Inferior parietal cortex (tissue), 1 donor: ENCODE measurements around the gene TBC1D17.

ENCODE experiments used
- DNase-seq: peaks from one replicate; pipeline ENCODE4 v3.0.0-alpha.2; 2016; ENCODE audit errors: extremely low spot score

The TBC1D17 gene

DNA sequence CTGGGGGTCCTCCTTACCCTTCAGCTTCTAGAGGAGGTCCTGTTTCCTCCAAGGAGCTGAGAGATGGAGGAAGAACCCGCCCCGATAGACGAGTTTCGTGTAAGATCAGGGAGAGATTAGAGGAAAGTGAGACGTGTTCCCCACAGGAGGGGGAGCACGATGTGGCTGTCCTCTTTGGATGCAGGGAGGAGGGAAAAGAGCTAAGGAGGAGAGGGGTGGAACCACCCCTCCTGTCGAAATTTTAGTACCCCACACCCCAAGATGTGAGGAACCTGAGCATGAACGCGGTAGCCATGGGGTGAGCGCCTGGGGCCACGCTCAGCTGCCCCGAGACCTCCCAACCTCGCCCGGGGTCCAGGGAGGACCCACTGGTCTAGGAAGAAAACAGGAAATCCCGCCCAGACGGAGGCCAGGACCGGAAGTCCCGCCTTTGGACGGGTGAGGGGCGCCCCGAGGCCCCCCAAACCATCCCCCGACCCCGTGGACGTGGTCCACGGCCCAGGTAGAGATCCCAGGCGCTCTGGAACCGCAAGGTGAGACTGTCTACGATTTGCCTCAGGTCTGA, 1.6 kb upstream of the TBC1D17 start:
- DNase-seq, result peak; percentile 64

DNA sequence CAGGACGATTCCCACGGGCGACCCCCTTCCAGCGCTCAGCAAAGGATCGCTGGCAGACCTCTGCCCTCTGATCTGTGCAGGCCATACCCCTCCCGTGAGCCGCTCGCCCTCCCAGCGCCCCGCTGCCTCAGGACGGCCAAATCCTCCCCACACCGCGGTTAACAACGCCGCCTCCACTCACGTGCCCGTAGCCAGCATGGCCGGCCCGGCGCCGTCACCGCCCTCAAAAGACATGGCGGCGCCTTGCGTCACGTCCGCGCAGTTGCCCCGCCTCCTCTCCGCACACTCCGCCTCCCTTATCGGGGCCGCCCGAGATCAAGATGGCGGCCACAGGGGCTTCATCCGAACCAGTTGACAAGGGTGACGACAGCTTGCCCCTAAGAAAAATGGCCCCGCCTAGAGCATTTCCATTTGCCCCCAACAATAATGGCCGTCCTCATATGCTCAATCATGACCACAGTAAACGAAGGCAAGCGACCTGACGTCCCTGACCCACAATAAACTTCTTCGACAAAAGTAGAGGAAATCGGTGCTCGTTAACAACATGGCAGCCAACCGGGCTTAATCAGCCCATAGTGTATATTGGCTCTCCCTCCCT, 981 bp upstream of the TBC1D17 start:
- DNase-seq, result peak; percentile 99

DNA sequence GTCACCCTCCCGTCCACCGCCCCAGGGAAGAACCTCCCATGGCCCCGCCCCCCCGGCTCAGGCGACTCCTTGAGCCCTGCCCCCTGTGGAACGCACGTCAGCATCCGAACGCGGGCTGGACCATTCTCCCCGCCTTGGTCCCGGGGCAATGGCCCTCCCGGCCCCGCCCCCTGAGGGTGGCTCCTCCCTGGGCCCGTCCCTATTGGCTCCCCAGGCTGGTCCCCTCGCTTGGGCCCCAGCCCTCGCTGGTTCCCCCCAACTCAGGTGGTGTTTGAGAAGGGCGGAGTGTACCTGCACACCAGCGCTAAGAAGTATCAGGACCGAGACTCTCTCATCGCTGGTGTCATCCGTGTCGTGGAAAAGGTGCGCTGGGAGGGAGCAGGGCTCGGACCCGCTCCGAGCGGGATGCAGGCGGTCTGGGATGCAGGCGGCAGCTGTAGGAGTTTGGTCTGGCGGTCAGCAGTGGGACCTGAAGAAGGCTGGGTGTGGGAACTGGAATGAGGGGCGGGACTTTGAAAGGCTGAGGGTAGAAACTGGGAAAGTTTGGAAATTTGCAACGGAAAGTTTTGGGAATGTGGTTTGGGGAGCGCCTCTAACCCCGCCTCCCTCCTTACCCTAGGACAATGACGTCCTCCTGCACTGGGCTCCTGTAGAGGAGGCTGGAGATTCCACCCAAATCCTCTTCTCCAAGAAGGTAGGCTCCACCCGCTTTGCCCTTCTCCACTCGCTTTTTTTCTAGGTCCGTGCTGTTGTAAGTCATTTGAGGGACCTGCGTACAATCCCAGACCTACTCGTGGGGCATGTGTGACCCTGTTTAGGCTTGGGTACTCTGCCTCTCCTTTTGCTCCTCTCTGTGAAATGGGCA, 609 bp downstream of the TBC1D17 start:
- peak; percentile 83 for DNase-seq

DNA sequence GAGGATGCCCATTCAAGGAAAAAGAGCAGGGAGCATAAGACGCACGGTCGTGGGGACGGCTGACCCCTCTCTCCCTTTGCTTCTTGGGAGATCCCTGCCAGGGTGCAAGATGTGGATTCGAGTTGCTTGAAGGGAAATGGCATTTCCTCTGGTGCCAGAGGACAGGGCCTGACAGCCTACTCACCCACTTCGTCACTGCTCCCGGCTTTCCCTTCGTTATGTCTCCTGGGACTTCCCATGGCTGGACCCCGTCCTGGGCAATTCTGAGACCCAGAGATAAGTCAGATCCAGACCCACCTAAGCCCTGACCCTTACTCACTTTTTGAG, 1.2 kb downstream of the TBC1D17 start:
- no peak for DNase-seq

DNA sequence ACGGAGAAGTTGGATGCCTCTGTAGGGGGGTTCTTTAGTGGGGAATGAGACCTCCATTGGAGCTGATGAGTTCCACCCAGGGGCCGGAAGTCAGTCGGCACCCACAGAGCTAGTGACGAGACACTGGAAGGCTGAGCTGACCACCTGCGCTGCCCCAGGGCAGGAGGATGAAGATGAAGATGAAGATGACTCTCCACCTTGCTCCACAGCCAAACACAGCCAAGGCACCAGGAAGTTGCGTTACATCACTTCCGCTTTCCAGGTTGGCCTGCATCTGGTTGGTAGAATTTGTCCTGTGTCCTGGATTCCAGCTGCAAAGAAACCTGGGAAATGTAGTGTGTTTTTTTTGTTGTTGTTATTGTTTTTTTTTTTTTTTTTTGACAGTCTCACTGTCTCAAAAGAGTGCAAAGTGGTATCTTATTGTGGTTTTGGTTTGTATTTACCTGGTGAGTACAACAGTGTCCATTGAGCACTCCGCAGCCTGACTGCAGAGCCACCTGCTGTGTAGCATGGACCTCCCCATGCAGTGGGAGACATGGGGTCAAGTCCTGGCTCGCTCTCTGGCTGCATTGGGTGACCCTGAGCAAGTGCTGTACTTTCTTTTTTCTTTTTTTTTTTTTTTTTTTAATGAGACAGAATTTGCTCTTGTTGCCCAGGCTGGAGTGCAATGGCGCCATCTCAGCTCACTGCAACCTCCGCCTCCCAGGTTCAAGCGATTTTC, 1.9 kb downstream of the TBC1D17 start:
- DNase-seq, result no peak

DNA sequence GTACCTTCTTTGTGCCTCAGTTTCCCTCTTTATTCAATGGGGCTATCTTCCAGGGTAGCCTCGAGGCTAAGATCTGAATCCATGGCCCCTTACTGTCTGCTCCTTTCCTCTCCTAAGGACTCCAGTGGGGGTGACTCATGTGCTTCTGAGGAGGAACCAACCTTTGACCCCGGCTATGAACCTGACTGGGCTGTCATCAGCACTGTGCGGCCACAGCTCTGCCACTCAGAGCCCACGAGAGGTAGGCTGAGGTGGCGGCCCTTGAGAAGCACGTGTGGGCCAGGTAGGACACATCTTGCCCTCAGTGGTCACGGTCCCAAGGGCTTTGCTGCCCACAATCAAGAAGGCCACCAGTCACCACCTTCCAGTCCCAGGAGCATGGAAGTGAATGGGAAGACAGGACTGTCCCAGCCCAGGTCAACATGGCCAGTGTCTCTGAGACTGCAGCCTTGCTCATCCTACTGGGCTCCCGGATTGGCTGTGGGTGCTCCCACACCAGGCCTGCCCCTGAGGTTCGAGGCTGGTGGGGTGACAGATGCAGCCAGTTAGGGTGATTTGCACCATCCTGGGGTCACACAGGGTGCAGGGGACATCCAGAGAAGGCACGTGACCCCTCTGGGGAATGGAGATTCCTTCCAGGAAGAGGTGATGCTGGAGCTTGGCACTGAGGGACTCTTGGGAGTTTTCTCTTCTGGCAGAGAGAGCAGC, 2.8 kb downstream of the TBC1D17 start:
- no peak for DNase-seq

DNA sequence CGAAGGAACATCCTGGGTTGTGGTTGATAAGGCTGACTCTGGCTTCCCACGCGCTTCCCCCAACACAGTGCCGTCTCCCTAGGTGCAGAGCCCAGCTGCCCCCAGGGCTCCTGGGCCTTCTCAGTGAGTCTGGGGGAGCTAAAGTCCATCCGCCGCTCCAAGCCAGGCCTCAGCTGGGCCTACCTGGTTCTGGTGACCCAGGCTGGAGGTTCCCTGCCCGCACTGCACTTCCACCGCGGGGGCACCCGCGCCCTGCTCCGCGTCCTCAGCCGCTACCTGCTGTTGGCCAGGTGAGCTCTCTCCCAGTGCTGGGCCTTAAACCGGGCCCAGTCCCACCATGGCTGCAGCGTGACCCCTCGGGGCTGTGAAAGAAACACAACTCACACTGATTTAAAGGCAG, 3.7 kb downstream of the TBC1D17 start:
- DNase-seq, result no peak

DNA sequence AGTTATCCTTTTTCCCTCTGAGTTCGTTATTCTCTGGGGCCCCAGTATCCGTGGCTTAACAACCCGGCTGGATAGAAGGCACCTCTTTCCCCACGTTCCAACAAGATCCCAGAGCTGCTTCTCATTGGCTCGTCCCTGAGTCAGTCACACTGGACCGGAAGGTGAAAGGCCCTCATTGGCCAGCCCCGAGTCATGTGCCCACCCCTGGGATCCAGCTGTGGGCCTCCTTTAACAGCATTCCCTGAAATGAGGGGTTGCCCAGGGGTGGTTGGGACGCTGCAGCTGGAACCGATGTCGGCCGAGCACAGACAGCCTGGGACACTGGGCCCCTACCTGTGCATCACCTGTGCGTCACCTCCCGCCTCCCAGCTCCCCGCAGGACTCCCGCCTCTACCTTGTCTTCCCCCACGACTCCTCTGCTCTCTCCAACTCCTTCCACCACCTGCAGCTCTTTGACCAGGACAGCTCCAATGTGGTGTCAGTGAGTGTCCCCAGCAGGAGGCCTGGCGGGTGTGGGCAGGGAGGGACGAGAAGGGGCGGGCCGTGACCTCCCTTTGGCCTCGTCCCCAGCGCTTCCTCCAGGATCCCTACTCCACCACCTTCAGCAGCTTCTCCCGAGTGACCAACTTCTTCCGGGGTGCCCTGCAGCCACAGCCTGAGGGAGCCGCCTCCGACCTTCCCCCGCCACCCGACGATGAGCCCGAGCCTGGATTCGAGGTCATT, 4.3 kb downstream of the TBC1D17 start:
- DNase-seq, result no peak

DNA sequence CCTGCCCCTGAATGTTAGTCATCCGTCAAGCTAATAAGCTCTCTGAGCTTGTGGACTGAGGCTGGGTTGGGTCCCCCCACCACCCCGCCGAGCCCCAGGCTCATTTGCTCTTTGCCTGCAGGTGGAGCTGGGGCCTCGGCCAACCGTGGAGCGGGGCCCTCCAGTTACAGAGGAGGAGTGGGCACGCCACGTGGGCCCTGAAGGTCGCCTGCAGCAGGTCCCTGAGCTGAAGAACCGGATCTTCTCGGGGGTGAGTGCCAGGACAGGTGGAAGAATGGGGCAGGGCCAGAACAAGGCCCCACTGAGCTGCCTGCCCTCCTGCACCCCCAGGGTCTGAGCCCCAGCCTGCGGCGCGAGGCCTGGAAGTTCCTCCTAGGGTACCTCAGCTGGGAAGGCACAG, 5.1 kb downstream of the TBC1D17 start:
- no peak for DNase-seq

DNA sequence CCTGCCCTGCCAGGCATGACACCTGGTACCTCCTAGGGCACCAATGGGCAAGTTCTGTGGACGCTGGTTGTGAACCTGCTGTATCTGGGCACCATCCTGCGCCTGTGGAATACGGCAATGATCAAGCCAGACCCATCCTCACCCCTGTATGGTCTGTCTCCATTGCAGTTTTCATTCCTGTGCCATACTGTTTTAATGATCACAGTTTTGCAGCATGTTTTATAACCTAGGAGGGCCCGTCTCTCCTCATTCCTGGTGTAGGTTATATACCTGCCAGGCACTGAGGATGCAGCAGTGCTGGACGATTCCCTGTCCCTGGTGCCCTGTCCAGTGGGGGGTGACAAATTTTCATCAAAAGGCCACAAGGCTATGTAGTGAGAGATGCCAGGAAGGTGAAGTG, 5.6 kb downstream of the TBC1D17 start:
- DNase-seq, result no peak

DNA sequence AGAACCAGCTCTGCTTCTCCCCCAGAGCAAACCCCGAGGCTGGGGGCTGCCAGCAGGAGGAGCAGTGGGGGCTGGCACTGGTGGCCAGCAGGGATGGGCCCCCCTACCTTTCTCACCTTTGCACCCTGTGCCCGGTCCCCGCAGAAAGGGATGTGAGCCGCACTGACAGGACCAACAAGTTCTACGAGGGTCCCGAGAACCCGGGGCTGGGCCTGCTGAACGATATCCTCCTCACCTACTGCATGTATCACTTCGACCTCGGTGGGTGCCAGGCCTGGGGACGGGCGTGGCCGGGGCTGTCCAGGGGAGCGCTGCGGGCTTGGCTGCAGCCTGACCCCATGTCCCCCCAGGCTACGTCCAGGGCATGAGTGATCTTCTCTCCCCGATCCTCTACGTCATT, 6.6 kb downstream of the TBC1D17 start:
- DNase-seq, result no peak

DNA sequence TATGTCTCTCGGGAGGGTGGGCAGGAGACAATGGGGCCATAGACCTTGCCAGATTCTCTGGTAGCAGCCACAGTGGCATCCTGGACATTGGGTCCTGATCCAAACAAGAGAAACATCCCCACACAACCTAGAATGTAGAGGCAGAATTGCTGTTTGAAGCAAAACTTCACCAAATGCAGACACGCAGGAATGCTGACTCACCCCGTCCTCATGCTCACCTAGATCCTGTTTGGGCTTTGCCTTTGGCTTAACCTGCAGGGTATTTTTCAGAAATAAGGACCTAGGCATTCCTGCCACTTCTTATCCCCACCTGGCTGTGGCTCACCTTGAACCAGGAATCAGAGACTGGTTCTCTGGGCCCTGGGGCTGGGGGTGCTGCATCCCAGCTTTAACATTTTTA, 7.3 kb downstream of the TBC1D17 start:
- DNase-seq, result no peak

DNA sequence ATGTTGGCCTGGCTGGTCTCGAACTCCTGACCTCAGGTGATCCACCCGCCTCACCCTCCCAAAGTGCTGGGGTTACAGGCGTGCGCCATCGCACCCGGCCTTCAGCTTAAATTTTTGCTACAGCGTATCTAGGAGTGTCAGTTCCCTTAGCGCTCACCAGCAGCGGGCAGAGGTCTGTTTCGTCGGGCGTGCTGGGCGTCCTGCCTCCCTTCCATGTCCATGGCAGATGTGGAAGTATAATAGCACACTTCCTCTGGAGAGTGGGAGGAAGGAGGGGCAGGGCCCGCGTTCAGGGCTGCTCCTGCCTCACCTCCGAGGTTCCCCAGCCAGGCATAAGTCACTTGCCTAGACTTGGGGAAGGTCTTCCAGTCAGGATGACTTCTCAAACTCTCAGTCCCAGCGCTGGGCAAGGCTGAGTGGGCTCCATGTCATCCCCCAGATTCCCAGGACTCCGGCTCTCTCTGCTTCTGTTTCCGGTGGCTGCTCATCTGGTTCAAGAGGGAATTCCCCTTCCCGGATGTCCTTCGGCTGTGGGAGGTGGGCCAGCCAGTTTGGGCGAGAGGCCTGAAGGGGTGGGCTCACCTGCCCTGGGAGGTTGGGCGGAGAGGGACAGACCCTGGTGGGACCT, 9.6 kb downstream of the TBC1D17 start:
- DNase-seq, result no peak

DNA sequence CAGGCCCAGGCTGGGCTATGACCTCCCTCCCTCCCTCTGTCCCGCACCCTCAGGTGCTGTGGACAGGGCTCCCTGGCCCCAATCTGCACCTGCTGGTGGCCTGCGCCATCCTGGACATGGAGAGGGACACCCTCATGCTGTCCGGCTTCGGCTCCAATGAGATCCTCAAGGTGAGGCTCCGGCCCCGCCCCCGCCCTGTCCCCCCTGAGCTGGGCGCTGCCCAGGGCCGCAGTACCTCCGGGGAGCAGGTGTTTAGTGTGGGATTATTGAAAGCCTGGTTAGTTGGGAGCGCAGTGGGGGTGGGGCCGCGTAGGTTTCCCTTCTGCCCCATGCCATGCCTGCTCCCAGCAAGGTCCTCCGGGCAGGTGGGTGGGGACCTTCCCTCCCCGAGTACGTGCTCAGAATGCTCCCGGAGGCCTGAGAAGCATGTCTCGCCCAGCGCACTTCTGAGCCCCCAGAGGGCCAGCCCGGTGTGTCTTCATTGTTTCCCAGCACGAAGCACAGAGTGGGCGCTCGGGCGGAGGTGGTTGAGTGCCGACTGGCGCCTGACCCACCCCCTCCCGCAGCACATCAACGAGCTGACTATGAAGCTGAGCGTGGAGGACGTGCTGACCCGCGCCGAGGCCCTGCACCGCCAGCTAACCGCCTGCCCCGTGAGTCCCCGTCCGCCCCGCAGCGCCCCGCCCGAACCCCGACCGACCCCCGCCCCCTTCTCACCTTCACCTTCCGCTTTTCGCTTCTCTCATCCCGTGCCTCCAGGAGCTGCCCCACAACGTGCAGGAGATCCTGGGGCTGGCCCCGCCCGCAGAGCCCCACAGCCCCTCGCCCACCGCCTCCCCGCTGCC, 10.4 kb downstream of the TBC1D17 start:
- no peak for DNase-seq

DNA sequence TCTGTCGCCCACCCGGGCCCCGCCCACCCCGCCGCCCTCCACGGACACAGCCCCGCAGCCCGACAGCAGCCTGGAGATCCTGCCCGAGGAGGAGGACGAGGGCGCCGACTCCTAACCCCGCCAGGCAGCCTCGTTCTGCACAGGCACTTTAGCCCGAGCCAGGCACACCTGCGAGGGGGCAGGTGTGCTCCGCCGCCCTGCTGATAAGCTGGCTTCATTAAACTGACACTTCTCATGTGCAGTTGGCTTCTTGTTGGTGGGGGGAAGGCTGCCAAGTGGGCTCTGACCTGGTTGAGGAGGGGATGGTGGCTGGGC, 11.0 kb downstream of the TBC1D17 start:
- no peak for DNase-seq

DNA sequence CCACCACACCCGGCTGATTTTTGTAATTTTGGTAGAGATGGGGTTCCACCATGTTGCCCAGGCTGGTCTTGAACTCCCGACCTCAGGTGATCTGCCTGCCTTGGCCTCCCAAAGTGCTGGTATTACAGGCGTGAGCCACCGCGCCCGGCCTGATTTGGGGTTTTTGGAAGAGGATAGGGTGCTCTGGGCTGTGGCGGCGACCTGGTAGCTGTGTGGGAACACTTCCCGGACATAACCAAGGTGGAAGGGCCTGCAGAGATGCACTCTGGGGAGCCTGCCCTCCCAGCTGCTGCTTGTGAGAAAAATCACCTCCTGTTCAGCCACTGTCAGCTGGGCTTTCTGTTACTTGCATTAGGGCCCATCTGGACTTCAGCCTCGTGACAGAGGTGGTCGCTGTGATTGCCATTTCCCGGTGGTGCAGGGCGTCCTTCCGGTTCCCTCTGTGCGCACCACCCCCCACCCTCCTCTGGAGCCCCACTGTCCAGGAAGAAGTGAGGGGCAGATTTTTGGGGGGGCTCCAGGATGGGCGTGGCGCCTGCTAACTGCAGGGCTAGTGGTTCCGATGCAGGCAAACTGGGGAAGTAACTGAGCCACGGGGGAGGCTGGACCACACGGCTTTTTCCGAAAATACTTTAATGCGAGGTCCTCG, 11.7 kb downstream of the TBC1D17 start:
- no peak for DNase-seq

DNA sequence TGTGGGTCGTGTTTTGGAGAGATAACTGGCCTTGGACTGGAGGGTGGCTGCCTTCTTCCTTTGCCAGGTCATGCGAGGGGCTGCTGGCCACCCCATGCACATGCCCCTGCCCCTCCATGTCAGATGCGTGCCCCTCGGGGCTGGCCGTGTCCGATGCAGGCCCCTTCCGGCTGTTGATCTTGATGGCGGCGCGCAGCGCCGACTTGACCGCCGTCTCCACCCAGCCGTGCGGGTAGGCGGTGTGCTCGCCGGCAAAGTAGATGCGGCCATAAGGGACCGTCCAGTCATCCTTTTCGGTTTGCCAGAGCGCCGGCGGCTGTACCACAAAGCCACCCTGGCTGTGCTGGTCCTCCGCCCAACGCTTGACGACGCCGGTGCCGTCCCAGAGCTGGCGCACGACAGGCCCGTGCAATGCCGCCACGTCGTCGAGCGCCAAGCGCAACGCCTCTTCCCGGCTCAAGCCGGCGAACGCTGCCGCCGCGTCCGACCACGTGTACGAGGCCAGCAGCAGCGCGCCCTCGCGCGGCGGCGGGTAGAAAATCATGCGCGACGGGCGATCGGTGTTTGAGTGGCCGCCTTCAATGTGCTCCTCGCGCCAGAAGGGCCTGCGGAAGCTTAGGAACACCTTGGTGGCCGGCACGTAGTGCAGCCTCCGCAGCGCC, 12.3 kb downstream of the TBC1D17 start:
- DNase-seq, result peak; percentile 74

DNA sequence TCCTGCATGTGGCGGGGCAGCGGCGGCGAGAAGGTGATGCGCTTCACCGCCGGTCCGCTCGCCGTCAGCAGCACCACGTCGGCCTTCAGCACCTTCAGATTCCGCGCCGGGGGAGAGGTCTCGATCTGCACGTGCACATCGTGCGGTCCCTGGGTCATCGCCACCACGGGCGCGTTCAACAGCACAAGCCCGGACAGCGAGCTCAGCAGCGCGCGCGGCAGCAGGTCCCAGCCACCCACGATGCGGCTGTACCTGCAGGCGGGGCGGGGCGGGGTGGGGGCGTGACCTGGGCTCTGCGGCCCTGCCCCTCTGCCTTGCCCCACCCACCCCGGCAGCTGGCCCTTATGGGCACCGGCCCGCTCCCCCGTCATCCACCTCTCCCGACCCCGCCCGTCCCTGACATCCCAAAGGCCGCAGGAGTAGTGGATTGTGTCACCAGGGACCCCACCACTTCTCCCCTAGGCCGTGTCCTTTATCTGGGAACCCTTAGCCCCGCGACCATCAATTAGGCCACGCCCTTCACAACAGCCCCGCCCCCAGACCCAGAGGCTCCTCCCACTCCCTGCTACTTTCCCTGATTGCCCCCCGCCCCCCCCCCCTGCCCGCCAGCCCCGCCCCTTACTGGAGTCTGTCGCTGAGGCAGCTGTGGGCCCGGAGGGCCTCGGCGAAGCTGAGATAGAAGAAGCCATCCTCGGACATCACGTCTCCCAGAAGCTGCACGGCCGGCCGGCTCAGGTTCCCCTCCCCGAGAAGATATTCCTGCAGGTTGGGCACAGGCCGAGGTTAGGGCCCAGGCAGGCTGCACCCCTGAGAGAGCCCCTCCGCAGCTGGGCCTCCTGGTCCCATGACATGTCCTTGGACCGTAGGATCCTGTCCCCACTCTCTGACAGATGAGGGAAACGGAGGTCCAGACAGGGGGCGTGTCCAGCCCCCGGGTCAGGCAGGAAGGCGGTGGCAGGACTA, 13.1 kb downstream of the TBC1D17 start:
- no peak for DNase-seq
